B cell (primary cell): ENCODE data around the gene LRG1.

Experiments
- CTCF ChIP-seq: fragments of 200-600 bp; IDR thresholded peaks from one replicate; pipeline ENCODE4 v1.8.0; 2022; ENCODE audit warnings: antibody characterized with exemption, mild to moderate bottlenecking
- EZH2 ChIP-seq: IDR thresholded peaks from 2 replicates; pipeline ENCODE4 v1.6.1; 2012; ENCODE audit warnings: borderline replicate concordance, low read depth, mild to moderate bottlenecking, moderate library complexity, low read length; ENCODE audit not compliant: insufficient read depth, poor library complexity, severe bottlenecking

GRCh38 chr19:4553092-4553695 is 13.4 kb upstream of the LRG1 start:
- TF ChIP-seq CTCF: no peak
- TF ChIP-seq EZH2: no peak
